MM.1S (cell line): ENCODE data around the gene TENT5C.

Experiments used
- EZH2 ChIP-seq: fragments of 300-600 bp; sonication (generic); optimal IDR thresholded peaks from 2 replicates; pipeline ENCODE3; 2017; ENCODE audit warnings: low read depth, mild to moderate bottlenecking, antibody characterized with exemption, low read length, mixed read lengths
- TF ChIP-seq, protein P1 (sequence below): fragments of 300-600 bp; sonication (generic); IDR thresholded peaks from 2 replicates; pipeline ENCODE4 v1.5.1; 2016; ENCODE audit warnings: antibody characterized with exemption, low read length, mixed read lengths

DNA sequence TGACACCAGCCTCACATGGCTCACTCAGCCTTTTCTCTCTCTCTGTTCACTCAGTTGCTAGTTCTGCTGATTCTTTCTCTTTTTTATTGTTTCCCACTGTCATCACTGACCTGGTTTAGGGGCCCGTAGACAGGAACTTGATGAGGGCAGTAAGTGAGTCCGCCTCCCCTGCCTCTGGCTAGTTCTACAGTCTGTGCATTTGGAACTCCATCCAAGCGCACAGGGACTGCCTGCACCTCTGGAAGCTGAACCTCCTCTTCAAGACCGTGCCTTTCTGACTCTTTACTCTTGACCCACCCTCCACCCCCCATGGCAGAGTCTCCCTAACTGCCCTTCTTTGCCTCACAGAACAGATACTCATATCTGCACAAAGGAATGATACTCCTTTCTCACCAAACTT lies 4.2 kb downstream of the TENT5C start:
- TF ChIP-seq, protein P1, sequence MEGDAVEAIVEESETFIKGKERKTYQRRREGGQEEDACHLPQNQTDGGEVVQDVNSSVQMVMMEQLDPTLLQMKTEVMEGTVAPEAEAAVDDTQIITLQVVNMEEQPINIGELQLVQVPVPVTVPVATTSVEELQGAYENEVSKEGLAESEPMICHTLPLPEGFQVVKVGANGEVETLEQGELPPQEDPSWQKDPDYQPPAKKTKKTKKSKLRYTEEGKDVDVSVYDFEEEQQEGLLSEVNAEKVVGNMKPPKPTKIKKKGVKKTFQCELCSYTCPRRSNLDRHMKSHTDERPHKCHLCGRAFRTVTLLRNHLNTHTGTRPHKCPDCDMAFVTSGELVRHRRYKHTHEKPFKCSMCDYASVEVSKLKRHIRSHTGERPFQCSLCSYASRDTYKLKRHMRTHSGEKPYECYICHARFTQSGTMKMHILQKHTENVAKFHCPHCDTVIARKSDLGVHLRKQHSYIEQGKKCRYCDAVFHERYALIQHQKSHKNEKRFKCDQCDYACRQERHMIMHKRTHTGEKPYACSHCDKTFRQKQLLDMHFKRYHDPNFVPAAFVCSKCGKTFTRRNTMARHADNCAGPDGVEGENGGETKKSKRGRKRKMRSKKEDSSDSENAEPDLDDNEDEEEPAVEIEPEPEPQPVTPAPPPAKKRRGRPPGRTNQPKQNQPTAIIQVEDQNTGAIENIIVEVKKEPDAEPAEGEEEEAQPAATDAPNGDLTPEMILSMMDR = no peak
- TF ChIP-seq EZH2 = no peak
